Adipocyte (in vitro differentiated cells): ENCODE measurements around the gene UBE2E1.
"Not testable (repeated sequence)": the region's sequence is repeated elsewhere in the genome, so short reads cannot be mapped to it uniquely, and the experiment has no call there.

Source experiments
- DNase-seq: peaks from one replicate; pipeline ENCODE4 v3.0.0-alpha.2; 2015; ENCODE audit warnings: low read depth
- H3K27me3 ChIP-seq: replicated peaks from 2 replicates; pipeline ENCODE4 v1.7.0; 2013; ENCODE audit warnings: mild to moderate bottlenecking, low read length, moderate library complexity; ENCODE audit not compliant: control insufficient read depth, insufficient read depth
- H3K36me3 ChIP-seq: 2 replicates; pipeline ENCODE4 v1.7.0; 2013; ENCODE audit warnings: low read length, mild to moderate bottlenecking, moderate library complexity; ENCODE audit not compliant: control insufficient read depth, insufficient read depth, severe bottlenecking
- H3K4me1 ChIP-seq: 2 replicates; pipeline ENCODE4 v1.7.0; 2013; ENCODE audit warnings: mild to moderate bottlenecking, low read length, moderate library complexity; ENCODE audit not compliant: control insufficient read depth, insufficient read depth
- H3K4me3 ChIP-seq: 2 replicates; pipeline ENCODE4 v1.7.0; 2013; ENCODE audit warnings: mild to moderate bottlenecking, low read length, moderate library complexity
- H3K9ac ChIP-seq: 2 replicates; pipeline ENCODE4 v1.7.0; 2013; ENCODE audit warnings: mild to moderate bottlenecking, low read length, moderate library complexity
- H3K9me3 ChIP-seq: 2 replicates; pipeline ENCODE4 v1.7.0; 2013; ENCODE audit warnings: mild to moderate bottlenecking, low read length, moderate library complexity; ENCODE audit not compliant: control insufficient read depth

The UBE2E1 gene

GRCh38 chr3:23888617-23889228 is 83.0 kb downstream of the UBE2E1 start:
- Histone ChIP-seq H3K9me3 (no peaks in the 10 kb centered on the region), H3K4me3 (no peak overlapping the region), H3K36me3 (peaks cover 38% of the 10 kb centered on the region), H3K4me1 (no peaks in the 10 kb centered on the region), H3K9ac (no peak overlapping the region), H3K27me3 (no peaks in the 10 kb centered on the region)
- peak; percentile 73 for DNase-seq

GRCh38 chr3:23889386-23889785 is 83.6 kb downstream of the UBE2E1 start:
- DNase-seq = no peak
- H3K27me3 ChIP-seq = no peaks in the 10 kb centered on the region

GRCh38 chr3:23889950-23890349 is 84.2 kb downstream of the UBE2E1 start:
- peaks cover 48% of the 10 kb centered on the region for H3K36me3 ChIP-seq
- DNase-seq = no peak
- no peaks in the 10 kb centered on the region for H3K9me3 ChIP-seq
- no peak overlapping the region for H3K4me3 ChIP-seq
- H3K9ac ChIP-seq = no peak overlapping the region
- H3K4me1 ChIP-seq = no peaks in the 10 kb centered on the region
- H3K27me3 ChIP-seq = no peaks in the 10 kb centered on the region

More at GRCh38 chr3:23889386-23889785, 83.6 kb downstream of the UBE2E1 start:
- no peaks in the 10 kb centered on the region for H3K9me3 ChIP-seq
- no peaks in the 10 kb centered on the region for H3K4me1 ChIP-seq
- H3K36me3 ChIP-seq = peaks cover 45% of the 10 kb centered on the region
- H3K4me3 ChIP-seq = no peak overlapping the region
- no peak overlapping the region for H3K9ac ChIP-seq

- no peak for DNase-seq
- Histone ChIP-seq H3K4me3 (no peak overlapping the region), H3K36me3 (peaks cover 69% of the 10 kb centered on the region), H3K4me1 (no peaks in the 10 kb centered on the region), H3K9ac (no peak overlapping the region), H3K9me3 (no peaks in the 10 kb centered on the region), H3K27me3 (no peaks in the 10 kb centered on the region)
These were observed 88.7 kb downstream of the UBE2E1 start for GRCh38 chr3:23894254-23895061.

GRCh38 chr3:23895181-23895580 is 89.4 kb downstream of the UBE2E1 start:
- no peak for DNase-seq
- Histone ChIP-seq H3K27me3 (no peaks in the 10 kb centered on the region), H3K36me3 (peaks cover 69% of the 10 kb centered on the region), H3K4me3 (no peak overlapping the region), H3K4me1 (no peaks in the 10 kb centered on the region), H3K9me3 (no peaks in the 10 kb centered on the region), H3K9ac (no peak overlapping the region)

GRCh38 chr3:23900744-23901143 is 95.0 kb downstream of the UBE2E1 start:
- H3K9me3 ChIP-seq = no peaks in the 10 kb centered on the region
- peak; percentile 60 for DNase-seq
- peaks cover 50% of the 10 kb centered on the region for H3K36me3 ChIP-seq
- no peaks in the 10 kb centered on the region for H3K27me3 ChIP-seq
- no peaks in the 10 kb centered on the region for H3K4me1 ChIP-seq
- H3K4me3 ChIP-seq = no peak overlapping the region
- no peak overlapping the region for H3K9ac ChIP-seq

- Histone ChIP-seq H3K27me3 (no peaks in the 10 kb centered on the region), H3K4me3 (no peak overlapping the region), H3K4me1 (no peaks in the 10 kb centered on the region), H3K9ac (no peak overlapping the region), H3K9me3 (no peaks in the 10 kb centered on the region), H3K36me3 (peaks cover 48% of the 10 kb centered on the region)
- no peak for DNase-seq
These were observed 98.8 kb downstream of the UBE2E1 start for GRCh38 chr3:23904545-23904944.

GRCh38 chr3:23909341-23909740 is 103.6 kb downstream of the UBE2E1 start:
- Histone ChIP-seq H3K9me3 (no peaks in the 10 kb centered on the region), H3K36me3 (peaks cover 35% of the 10 kb centered on the region), H3K27me3 (no peaks in the 10 kb centered on the region), H3K4me1 (peaks cover 6% of the 10 kb centered on the region), H3K4me3 (no peak overlapping the region), H3K9ac (no peak overlapping the region)
- DNase-seq = no peak

- peaks cover 23% of the 10 kb centered on the region for H3K4me1 ChIP-seq
- no peaks in the 10 kb centered on the region for H3K27me3 ChIP-seq
- H3K36me3 ChIP-seq = peaks cover 34% of the 10 kb centered on the region
- H3K9ac ChIP-seq = no peak overlapping the region
- no peak overlapping the region for H3K4me3 ChIP-seq
- no peak for DNase-seq
- H3K9me3 ChIP-seq = no peaks in the 10 kb centered on the region
These were observed 105.6 kb downstream of the UBE2E1 start for GRCh38 chr3:23911397-23911796.

- H3K4me3 ChIP-seq, H3K9me3 ChIP-seq, H3K9ac ChIP-seq, H3K27me3 ChIP-seq, DNase-seq: not testable (repeated sequence)
- peaks cover 23% of the 10 kb centered on the region for H3K4me1 ChIP-seq
- peaks cover 31% of the 10 kb centered on the region for H3K36me3 ChIP-seq
These were observed 106.6 kb downstream of the UBE2E1 start for GRCh38 chr3:23912335-23912734.

- Histone ChIP-seq H3K9ac (no peak overlapping the region), H3K36me3 (peaks cover 27% of the 10 kb centered on the region), H3K4me1 (peaks cover 23% of the 10 kb centered on the region), H3K9me3 (no peaks in the 10 kb centered on the region), H3K27me3 (no peaks in the 10 kb centered on the region), H3K4me3 (no peak overlapping the region)
- no peak for DNase-seq
These were observed 107.4 kb downstream of the UBE2E1 start for GRCh38 chr3:23913182-23913581.
